Limb (tissue), 2 donors: ENCODE measurements around the gene NCKIPSD.
A peak's percentile ranks its signal among the peaks of the same experiment; 100 is the strongest.
"Not testable (repeated sequence)": the region's sequence is repeated elsewhere in the genome, so short reads cannot be mapped to it uniquely, and the experiment has no call there.

ENCODE experiments used
- DNase-seq, 2 donors: peaks; one replicate each; pipeline ENCODE4 v3.0.0-alpha.2; 2016; ENCODE audit errors: extremely low spot score in 2 of 2

Gene NCKIPSD

DNA sequence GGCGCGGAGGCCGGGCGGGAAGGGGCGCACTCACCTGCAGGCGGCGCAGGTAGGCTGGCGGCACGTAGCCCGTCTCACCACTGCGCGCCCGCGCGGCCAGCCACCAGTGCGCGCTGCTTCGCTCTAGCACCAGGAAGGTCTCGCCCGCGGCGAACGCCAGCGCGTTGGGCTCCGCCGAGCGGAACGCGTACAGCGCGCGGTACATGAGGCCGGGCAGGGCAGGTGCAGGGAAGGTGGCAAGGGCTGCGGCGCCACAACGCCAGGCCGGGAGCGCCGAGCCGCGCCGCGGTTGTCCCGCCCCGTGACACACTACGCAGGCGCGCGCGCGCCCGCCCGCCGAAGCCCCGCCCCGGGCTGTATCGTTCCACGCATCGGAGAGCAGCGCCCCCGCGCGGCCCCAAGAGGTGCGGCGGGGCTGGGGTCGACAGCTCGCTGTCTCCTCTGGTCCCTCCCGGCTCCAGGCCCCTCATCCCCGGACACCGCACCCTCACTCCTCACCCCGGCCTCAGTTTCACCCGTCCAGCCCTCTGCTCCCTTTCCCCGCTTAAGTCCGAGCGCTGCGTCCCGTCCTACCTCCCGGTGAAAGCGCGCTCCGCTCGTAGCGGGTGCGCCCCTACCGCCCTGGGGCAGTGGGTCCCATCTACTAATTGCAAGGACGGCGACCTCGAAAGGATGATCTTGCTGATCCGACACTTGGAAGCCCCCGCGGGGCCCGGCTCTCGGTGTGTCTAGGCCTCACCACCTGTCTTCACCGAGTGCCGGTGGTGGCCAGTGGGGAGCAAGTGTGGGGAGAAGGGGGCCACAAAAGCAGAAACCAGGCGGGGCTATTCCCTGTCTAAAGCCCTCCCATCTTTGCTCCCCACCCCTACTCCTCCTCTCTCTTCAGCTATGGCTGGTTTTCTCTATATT, at the start of gene NCKIPSD:
Gene NCKIPSD, minus strand, starts transcription at position 313 of the 909 bp plus-strand sequence. Its CDS starts 108 bp downstream, at position 205.
- peak; percentile 90 to 96 for DNase-seq

DNA sequence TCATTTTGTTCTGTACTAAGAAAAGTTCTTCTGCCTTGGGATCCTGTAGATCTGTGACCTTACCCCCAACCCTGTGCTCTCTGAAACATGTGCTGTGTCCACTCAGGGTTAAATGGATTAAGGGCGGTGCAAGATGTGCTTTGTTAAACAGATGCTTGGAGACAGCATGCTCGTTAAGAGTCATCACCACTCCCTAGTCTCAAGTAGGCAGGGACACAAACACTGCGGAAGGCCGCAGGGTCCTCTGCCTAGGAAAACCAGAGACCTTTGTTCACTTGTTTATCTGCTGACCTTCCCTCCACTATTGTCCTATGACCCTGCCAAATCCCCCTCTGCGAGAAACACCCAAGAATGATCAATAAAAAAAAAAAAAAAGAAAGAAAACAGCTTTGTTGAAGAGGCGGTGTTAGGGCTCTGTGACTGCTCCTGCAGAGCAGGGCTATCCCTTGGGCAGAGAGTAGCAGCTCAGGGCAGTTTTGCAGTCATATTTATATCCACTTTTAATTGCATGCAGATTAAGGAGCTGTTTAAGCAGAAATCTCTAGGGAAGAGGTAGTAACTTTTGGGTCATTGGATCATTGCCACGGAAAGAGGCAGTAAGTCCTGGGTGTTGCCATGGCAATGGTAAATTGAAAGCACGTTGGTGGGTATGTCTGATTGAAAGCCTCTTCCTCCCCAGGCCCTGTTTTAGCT, 49.5 kb upstream of the NCKIPSD start:
- DNase-seq = not testable (repeated sequence)

DNA sequence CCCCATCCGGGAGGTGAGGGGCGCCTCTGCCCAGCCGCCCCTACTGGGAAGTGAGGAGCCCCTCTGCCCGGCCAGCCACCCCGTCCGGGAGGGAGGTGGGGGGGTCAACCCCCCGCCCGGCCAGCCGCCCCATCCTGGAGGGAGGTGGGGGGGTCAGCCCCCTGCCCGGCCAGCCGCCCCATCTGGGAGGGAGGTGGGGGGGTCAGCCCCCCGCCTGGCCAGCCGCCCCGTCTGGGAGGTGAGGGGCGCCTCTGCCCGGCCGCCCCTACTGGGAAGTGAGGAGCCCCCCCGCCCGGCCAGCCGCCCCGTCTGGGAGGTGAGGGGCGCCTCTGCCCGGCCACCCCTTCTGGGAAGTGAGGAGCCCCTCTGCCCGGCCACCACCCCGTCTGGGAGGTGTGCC, 48.8 kb upstream of the NCKIPSD start:
- not testable (repeated sequence) for DNase-seq

DNA sequence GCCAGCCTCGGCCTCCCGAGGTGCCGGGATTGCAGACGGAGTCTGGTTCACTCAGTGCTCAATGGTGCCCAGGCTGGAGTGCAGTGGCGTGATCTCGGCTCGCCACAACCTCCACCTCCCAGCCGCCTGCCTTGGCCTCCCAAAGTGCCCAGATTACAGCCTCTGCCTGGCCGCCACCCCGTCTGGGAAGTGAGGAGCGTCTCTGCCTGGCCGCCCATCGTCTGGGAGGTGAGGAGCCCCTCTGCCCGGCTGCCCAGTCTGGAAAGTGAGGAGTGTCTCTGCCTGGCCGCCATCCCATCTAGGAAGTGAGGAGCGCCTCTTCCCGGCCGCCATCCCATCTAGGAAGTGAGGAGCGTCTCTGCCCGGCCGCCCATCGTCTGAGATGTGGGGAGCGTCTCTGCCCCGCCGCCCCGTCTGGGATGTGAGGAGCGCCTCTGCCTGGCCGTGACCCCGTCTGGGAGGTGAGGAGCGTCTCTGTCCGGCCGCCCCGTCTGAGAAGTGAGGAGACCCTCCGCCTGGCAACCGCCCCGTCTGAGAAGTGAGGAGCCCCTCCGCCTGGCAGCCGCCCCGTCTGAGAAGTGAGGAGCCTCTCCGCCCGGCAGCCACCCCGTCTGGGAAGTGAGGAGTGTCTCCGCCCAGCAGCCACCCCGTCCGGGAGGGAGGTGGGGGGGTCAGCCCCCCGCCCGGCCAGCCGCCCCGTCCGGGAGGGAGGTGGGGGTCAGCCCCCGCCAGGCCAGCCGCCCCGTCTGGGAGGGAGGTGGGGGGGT, 48.2 kb upstream of the NCKIPSD start:
- not testable (repeated sequence) for DNase-seq

DNA sequence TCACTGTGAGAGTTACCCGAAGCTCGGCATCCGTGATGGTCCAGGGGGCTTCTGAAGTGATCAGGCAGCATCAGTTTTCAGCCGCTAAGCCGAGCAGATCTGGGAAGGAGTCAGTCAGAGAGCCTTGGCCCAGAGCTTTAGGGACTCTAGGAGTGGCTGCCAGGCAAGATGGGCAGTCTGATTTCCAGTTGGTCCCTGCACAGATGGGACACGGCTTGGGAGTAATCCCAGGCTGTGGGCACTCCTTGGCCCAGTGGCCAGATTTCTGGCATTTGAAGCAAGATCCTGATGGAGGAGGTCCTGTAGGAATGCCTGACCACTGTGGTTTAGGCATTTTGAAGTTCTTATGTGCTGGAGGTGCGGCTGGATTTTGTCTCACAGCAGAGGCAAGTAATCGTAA, 41.8 kb upstream of the NCKIPSD start:
- DNase-seq = no peak

DNA sequence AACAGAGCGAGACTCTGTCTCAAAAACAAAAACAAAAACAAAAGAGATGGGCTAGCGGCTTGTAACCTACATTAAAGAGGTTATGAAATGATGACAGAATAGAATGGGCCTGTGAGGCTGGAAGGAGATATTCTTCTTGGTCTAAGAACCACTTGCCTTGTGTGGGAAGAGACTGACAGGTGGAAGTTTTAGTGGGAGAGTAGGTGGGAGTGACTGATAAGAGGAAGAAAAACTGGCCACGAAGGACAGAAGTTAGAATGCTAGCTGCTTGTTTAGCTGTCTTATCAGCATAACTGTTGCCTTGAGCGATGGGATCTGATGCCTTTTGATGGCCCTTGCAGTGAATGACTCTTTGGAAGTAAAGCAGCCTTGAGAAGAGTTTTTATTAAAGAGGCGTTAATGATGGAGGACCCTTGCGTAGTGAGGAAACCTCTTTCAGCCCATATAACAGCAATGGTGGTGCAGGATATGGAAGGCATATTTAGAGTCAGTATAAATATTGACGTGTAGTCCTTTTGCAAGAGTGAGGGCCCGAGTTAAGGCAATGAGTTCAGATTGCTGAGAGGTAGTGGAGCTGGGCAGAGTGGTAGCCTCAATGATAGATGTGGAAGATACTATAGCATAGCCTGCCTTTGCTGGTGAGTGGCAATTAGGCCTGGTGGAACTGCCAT, 39.6 kb upstream of the NCKIPSD start:
- DNase-seq = not testable (repeated sequence)

DNA sequence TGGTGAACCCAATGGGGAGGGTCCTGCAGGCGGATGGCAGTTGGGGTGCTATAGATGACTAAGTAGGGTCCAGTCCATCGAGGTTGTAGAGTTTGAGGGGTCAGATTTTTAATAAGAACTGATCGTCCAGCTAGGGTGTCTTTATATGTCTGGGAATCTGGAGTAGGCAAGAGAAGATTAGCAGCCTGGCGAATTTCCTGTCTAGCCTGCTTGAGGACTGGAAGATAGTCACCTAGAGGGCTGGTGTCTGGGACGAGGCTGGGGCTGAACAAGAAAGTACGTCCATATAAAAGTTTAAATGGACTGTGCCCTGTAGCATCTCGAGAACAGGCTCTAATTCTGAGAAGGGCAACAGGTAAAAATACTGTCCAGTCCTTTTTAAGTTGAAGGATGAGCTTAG, 38.0 kb upstream of the NCKIPSD start:
- DNase-seq = no peak

DNA sequence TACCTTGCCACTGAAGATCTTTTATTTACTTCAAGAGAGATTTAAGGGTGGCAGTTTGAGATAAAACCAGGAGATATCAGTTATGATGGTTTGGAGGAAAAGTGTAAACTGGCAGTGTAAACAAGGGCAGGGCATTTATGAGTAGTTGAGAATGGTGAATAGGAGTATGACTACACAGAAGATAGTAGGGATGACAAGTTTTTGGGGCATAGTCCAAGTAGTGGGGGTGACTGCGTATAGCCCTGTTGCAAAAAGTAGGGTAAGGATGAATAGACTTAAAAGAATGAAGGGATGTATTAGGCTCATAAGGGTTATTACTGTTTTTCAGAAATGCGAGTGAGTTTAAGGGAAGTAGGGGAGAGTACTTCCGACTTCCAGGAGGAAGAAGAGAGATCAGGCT, 37.6 kb upstream of the NCKIPSD start:
- DNase-seq = not testable (repeated sequence)

DNA sequence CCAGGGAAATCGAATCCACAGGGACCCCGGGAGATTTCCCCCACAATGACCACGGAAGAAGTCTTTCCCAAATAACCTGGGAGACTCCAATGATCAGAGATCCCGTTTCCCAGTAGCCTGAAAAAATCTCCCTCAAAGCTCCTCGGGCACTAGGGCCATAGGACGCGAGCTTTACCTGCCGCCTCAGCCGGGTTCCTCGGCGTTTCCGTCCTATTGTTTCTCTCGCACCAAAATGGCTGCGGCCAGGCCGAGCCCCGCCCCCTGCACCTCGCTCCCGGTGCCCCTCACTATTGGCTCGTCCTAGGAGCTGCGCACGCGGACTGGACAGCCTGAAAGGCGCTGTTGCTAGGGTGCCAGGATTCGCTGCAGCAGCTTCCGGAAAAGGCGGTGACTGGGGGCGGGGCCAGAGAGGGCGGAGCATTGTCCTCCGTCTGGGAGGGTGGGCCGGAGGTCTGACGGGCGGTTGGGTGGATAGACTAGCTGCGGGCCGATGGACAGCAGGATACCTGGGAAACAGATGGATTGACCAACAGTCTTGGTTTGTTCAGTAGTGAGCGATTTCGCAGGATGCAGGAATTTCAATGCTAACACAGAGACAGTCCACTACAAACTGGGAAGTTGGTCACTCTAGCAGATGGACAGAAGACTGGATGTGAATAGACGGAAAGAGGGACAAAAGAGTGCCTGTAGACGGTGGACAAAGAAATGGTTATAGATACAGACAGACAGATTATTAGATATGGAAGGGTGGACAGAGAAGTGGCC, 31.4 kb upstream of the NCKIPSD start, which contains the start of gene IP6K2:
Gene IP6K2, minus strand, starts transcription at position 240 of the 765 bp plus-strand sequence. CDS start 21,930 bp downstream, outside the sequence.
- peak; percentile 99 to 100 for DNase-seq

GRCh38 chr3:48716508-48716981, 30.8 kb upstream of the NCKIPSD start:
- DNase-seq = peak; percentile 13 to 69

DNA sequence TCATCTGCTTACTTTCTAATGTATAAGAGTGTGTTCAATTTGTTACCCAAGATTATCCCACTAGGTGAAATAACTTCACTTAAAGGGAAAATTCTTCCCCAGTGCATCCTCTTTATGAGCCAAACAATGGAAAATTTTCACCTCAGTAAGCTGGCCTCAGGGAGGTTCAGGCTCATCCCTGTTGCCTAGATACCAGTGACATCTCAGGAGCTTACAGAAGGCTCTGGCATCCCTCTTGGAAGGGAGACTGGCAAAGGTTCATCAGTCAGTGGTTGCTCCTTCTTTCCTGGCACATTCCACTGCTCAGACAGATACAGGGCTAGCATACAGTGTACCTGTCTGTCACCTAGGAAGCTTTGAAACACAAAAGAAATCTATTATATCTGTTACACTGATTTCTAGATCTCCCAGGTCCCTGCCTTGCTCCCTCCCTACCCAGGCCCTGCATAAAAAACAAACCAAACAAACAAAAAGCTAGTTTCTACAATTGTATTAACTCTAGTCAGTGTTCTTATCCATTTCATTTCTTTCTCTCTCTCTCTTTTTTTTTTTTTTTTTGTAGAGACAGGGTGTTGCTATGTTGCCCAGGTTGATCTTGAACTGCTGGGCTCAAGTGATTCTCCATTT, 29.6 kb upstream of the NCKIPSD start:
- DNase-seq = no peak

DNA sequence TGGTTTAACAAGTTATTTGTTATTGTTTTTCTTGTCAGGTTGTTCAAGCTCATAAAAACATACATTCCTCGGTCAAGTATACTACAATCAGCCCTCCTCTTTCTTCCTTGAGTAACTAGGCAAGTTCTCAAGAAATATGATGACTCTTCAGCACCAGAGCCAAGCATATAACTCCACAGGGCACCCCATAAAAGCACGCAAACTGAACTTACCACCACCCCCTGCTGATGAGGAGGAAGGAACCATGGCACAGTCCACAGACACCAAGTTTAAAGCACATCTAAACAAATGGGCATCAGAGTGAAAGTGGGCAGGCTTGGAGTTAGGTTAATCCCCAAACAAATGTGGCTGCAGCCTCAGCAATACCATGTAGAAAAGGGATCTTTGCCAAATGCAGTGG, 26.0 kb upstream of the NCKIPSD start:
- no peak for DNase-seq

- no peak for DNase-seq
These were observed 23.3 kb upstream of the NCKIPSD start for GRCh38 chr3:48709051-48709461.

DNA sequence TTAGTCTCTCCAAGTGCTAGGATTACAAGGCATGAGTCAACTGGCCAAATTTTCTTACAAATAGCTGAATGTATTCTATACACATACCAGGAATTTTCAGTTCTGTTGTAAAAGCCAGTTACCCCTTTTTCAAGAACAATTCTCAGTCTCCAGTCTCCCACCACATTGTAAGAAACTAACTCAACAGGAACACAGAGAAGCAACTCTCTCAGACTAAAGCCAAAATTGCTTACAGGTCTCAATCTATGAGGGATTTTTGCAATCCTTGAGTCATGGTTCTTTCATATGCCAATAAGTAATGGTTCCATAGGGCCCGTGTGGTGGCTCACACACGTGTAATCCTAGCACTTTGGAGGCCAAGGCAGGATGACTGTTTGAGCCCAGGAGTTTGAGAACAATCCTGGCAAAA, 22.8 kb upstream of the NCKIPSD start:
- no peak for DNase-seq

DNA sequence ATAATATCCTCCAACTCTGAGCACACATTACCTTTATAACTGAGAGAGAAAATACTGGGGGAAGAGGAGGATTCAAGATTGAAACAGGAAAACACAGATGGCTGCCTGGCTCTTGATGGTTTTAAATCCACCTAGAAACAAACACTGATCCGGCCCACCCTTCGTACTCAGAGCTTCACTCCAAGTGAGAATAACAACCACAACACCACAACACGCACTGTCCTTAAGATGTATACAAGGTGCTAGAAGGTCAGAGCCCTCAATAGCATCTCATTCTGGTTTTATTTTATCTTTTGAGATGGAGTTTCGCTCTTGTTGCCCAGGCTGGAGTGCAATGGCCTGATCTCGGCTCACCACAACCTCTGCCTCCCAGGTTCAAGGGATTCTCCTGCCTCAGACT, 21.4 kb upstream of the NCKIPSD start:
- no peak for DNase-seq

DNA sequence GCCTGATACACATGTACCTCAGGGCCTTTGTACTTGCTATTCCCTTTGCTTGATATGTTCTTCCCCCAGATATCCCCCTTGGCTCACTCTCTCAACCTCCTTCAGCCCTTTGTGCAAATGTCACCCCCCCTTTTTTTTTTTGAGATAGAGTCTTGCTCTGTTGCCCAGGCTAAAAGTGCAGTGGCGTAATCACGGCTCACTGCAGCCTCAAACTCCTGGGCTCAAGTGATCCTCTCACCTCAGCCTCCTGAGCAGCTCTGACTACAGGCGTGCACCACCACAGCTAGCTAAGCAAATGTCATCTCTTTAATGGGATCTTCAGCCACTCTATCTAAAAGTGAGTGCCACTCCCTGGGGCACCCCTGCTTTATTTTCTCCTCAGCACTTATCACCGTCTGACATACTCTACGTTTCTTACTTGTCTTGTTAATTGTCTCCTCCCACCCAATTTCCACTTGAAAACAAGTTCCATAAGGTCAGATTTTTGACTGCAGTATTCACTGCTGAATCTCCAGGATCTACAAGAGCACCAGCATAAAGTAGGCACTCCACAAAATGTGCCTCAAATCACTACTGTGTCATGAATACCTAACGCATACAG, 16.7 kb upstream of the NCKIPSD start:
- no peak for DNase-seq

DNA sequence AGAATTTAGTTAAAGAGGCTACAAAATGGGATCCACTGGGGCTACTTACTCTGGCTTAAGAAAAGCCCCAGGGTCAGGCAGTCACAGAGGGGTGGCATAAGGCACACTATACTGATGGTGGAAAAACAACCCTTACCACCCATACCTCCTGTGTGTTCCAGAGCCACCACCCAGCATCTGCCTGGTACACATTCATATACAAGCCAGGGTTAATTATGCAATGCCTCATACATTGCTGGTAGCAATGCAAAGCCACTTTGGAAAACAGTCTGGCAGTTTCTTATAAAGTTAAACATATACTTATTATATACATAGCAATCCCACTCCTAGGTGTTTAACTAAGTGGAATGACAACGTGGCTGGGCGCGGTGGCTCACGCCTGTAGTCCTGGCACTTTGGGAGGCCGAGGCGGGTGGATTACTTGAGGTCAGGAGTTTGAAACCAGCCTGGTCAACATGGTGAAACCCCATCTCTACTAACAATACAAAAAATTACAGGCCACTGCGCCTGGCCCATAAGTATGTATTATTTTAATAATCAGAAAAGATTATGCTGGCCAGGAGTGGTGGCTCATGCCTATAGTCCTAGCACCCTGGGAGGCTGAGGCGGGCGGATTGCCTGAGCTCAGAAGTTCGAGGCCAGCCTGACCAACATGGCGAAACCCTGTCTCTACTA, 15.2 kb upstream of the NCKIPSD start:
- DNase-seq = no peak

GRCh38 chr3:48698891-48699290, 13.2 kb upstream of the NCKIPSD start:
- no peak for DNase-seq

- no peak for DNase-seq
These were observed 12.2 kb upstream of the NCKIPSD start for GRCh38 chr3:48697952-48698351.
